Small intestine (tissue), 7 donors: ENCODE results near the gene KIF5A. TPM values are rescaled to one million over a fixed set of nuclear protein-coding genes. Genes with fewer than 3 reads are reported as not detected.

Experiments
- DNase-seq, 2 donors: peaks; one replicate each; pipeline versions ENCODE4 v3.0.0 to v3.0.0-alpha.2; 2013
- FAIRE-seq: peaks from 2 replicates; lab custom pipeline; 2012; peaks lifted over from hg19 to GRCh38; lab: Jason Lieb, UNC
- H3K27ac ChIP-seq, 3 donors: one replicate each; pipeline ENCODE4 v1.5.1; 2013; ENCODE audit warnings: low read length in 2 of 3, mild to moderate bottlenecking in 2 of 3, control low read depth in 1 of 3, inconsistent platforms in 1 of 3, low read depth in 1 of 3, moderate library complexity in 1 of 3
- H3K27me3 ChIP-seq, 3 donors: one replicate each; pipeline ENCODE4 v1.6.1; 2013; ENCODE audit warnings: low read length in 3 of 3, inconsistent platforms in 1 of 3; ENCODE audit not compliant: control insufficient read depth in 3 of 3, insufficient read depth in 3 of 3
- H3K36me3 ChIP-seq, 3 donors: one replicate each; pipeline ENCODE4 v1.6.1; 2013; ENCODE audit warnings: low read length in 3 of 3, inconsistent platforms in 1 of 3, low read depth in 1 of 3, mild to moderate bottlenecking in 1 of 3, moderate library complexity in 1 of 3; ENCODE audit not compliant: control insufficient read depth in 3 of 3, insufficient read depth in 2 of 3
- H3K4me1 ChIP-seq, 3 donors: one replicate each; pipeline ENCODE4 v1.6.1; 2013; ENCODE audit warnings: low read length in 2 of 3, inconsistent platforms in 1 of 3, low read depth in 1 of 3, mild to moderate bottlenecking in 1 of 3, moderate library complexity in 1 of 3; ENCODE audit not compliant: control insufficient read depth in 3 of 3, insufficient read depth in 2 of 3
- H3K4me3 ChIP-seq, 3 donors: one replicate each; pipeline ENCODE4 v1.5.1; 2013; ENCODE audit warnings: low read length in 3 of 3, control low read depth in 1 of 3, inconsistent platforms in 1 of 3, low read depth in 1 of 3, mild to moderate bottlenecking in 1 of 3, moderate library complexity in 1 of 3
- H3K9me3 ChIP-seq, 2 donors: one replicate each; pipeline ENCODE4 v1.6.1; 2013; ENCODE audit warnings: low read depth in 1 of 2, low read length in 1 of 2; ENCODE audit not compliant: control insufficient read depth in 2 of 2, insufficient read depth in 1 of 2
- WGBS, 3 donors: extraction: QIAGEN DNeasy Blood & Tissue Kit; methylation state at CpG; one replicate each; pipeline ENCODE4 v1.1.7; 2013; 5-methylcytosine and 5-hydroxymethylcytosine counted together
- polyA plus RNA-seq, 4 donors: library from polyadenylated mRNA; stranded (reverse) in 3 of 4; unstranded in 1 of 4; fragments of 200-250 nt in 3 of 4; fragments of 120-200 nt in 1 of 4; gene quantifications; one replicate each; pipeline versions ENCODE4 v1.2.1 to v1.2.3, GENCODE V29; 2013
- donor health status: healthy with polysubstance abuse.
- donor health status: control.
- donor health status: control.
- donor health status: Bipolar disorder and iron deficiency.
- donor health status: healthy.

The KIF5A gene
- polyA plus RNA-seq, 4 donors: 0.27 to 8.4 (median 0.83) TPM; not detected in 1

- DNase-seq (no peak), FAIRE-seq (no peak)
- H3K4me3 ChIP-seq: no peak overlapping the region
Measured at GRCh38 chr12:57631566-57632072, 81.8 kb downstream of the KIF5A start.

GRCh38 chr12:57632073-57632957 lies 82.5 kb downstream of the KIF5A start:
- Histone ChIP-seq H3K36me3 (no peaks in the 10 kb centered on the region), H3K27me3 (peaks cover 9 to 75% (median 29%) of the 10 kb centered on the region in 3 donors), H3K4me1 (peaks cover 0 to 12% (median 0%) of the 10 kb centered on the region in 3 donors), H3K4me3 (peak overlapping the region; percentile 32 to 56 (median 39)), H3K9me3 (no peaks in the 10 kb centered on the region), H3K27ac (no peak overlapping the region)
- peak in 1 of 2 donors; percentile 26 for DNase-seq
- 1 to 5% (median 4%) methylated on average over 53 to 67 of the region's 67 CpGs for WGBS, 3 donors
- FAIRE-seq: no peak

More at GRCh38 chr12:57631566-57632072, 81.8 kb downstream of the KIF5A start:
- H3K36me3 ChIP-seq: no peaks in the 10 kb centered on the region
- peaks cover 0 to 13% (median 0%) of the 10 kb centered on the region in 3 donors for H3K4me1 ChIP-seq
- no peaks in the 10 kb centered on the region for H3K9me3 ChIP-seq
- WGBS, 3 donors: 8 to 14% (median 8%) methylated on average over 26 of the region's 26 CpGs
- no peak overlapping the region for H3K27ac ChIP-seq
- H3K27me3 ChIP-seq: peaks cover 9 to 82% (median 34%) of the 10 kb centered on the region in 3 donors

GRCh38 chr12:57632958-57633840 lies 83.4 kb downstream of the KIF5A start, which contains the start of gene B4GALNT1:
Gene B4GALNT1 (minus strand): TSS chr12:57633201. CDS start chr12:57632132, 1,069 bp downstream.
- Histone ChIP-seq H3K36me3 (no peaks in the 10 kb centered on the region), H3K4me3 (peak within 1 kb of the TSS; percentile 32 to 56 (median 39)), H3K4me1 (peaks cover 0 to 4% (median 0%) of the 10 kb centered on the region in 3 donors), H3K27ac (no peak within 1 kb of the TSS), H3K27me3 (peaks cover 9 to 69% (median 27%) of the 10 kb centered on the region in 3 donors), H3K9me3 (no peaks in the 10 kb centered on the region)
- DNase-seq (peak; percentile 35 to 80), FAIRE-seq (no peak)
- 2 to 3% (median 2%) methylated on average over 55 to 58 of the region's 58 CpGs for WGBS, 3 donors

Other genes with a start within 250 kb of the KIF5A start
- 10 to 100 TPM; 14.5 to 62.4 (median 18.7) TPM for gene R3HDM2, start 119.0 kb upstream of the KIF5A start, polyA plus RNA-seq
- under 1 TPM in 2 of 4 donors, not detected in 2; 0.03 to 0.49 TPM for gene INHBC, start 115.3 kb upstream of the KIF5A start, polyA plus RNA-seq
- 1 to 10 TPM in 1 of 4 donors, under 1 TPM in 1, not detected in 2; 0.21 to 1.4 TPM for gene INHBE, start 94.7 kb upstream of the KIF5A start, polyA plus RNA-seq
- 1 to 10 TPM in 3 of 4 donors, not detected in 1; 1.5 to 5.5 (median 1.9) TPM for gene GLI1, start 90.3 kb upstream of the KIF5A start, polyA plus RNA-seq
- 10 to 100 TPM in 1 of 4 donors, 1 to 10 TPM in 3; 4.2 to 39.2 (median 9.1) TPM for gene ARHGAP9, start 70.2 kb upstream of the KIF5A start, polyA plus RNA-seq
- gene MARS1, start 62.0 kb upstream of the KIF5A start, polyA plus RNA-seq: 10 to 100 TPM; 57.0 to 93.4 (median 62.6) TPM
- 100 to 1,000 TPM in 1 of 4 donors, 10 to 100 TPM in 3; 41.1 to 105 (median 46.9) TPM for gene DDIT3, start 29.5 kb upstream of the KIF5A start, polyA plus RNA-seq
- gene MBD6, start 27.2 kb upstream of the KIF5A start, polyA plus RNA-seq: 10 to 100 TPM; 20.5 to 72.0 (median 36.5) TPM
- 100 to 1,000 TPM; 112 to 224 (median 145) TPM for gene DCTN2, start 2.9 kb upstream of the KIF5A start, polyA plus RNA-seq
- gene PIP4K2C, start 41.1 kb downstream of the KIF5A start, polyA plus RNA-seq: 10 to 100 TPM; 16.1 to 26.4 (median 17.8) TPM
- gene DTX3, start 54.8 kb downstream of the KIF5A start, polyA plus RNA-seq: 10 to 100 TPM in 1 of 4 donors, 1 to 10 TPM in 2, not detected in 1; 5.4 to 12.5 (median 9.9) TPM
- gene ARHGEF25, start 61.4 kb downstream of the KIF5A start, polyA plus RNA-seq: 10 to 100 TPM in 1 of 4 donors, 1 to 10 TPM in 2, not detected in 1; 4.6 to 11.8 (median 6.0) TPM
- gene B4GALNT1, start 83.2 kb downstream of the KIF5A start, polyA plus RNA-seq: 1 to 10 TPM in 1 of 4 donors, under 1 TPM in 2, not detected in 1; 0.27 to 2.1 (median 0.95) TPM
- gene OS9, start 144.1 kb downstream of the KIF5A start, polyA plus RNA-seq: 100 to 1,000 TPM; 148 to 307 (median 200) TPM
- gene AGAP2, start 188.7 kb downstream of the KIF5A start, polyA plus RNA-seq: 1 to 10 TPM in 2 of 4 donors, under 1 TPM in 2; 0.67 to 1.8 (median 0.92) TPM
- 10 to 100 TPM; 13.2 to 62.8 (median 24.5) TPM for gene TSPAN31, start 195.0 kb downstream of the KIF5A start, polyA plus RNA-seq
- gene CDK4, start 202.3 kb downstream of the KIF5A start, polyA plus RNA-seq: 100 to 1,000 TPM in 1 of 4 donors, 10 to 100 TPM in 3; 13.2 to 225 (median 70.2) TPM
- gene MARCHF9, start 205.1 kb downstream of the KIF5A start, polyA plus RNA-seq: 10 to 100 TPM in 2 of 4 donors, 1 to 10 TPM in 2; 8.4 to 29.2 (median 11.4) TPM
- gene CYP27B1, start 217.0 kb downstream of the KIF5A start, polyA plus RNA-seq: 1 to 10 TPM in 3 of 4 donors, under 1 TPM in 1; 0.27 to 1.7 (median 1.2) TPM
- 10 to 100 TPM in 2 of 4 donors, 1 to 10 TPM in 2; 2.2 to 21.9 (median 11.6) TPM for gene METTL1, start 222.1 kb downstream of the KIF5A start, polyA plus RNA-seq
- 1 to 10 TPM in 3 of 4 donors, under 1 TPM in 1; 0.22 to 7.1 (median 2.7) TPM for gene EEF1AKMT3, start 222.6 kb downstream of the KIF5A start, polyA plus RNA-seq
- gene TSFM, start 232.7 kb downstream of the KIF5A start, polyA plus RNA-seq: 10 to 100 TPM; 22.4 to 52.4 (median 35.4) TPM